ENCODE measurements around the gene PHLDA1.
A peak's percentile ranks its signal among the peaks of the same experiment; 100 is the strongest.

Gene PHLDA1

GRCh38 chr12:76040461-76040860 is 8.9 kb upstream of the PHLDA1 start:
- no peak for DNase-seq
- H3K79me2 ChIP-seq (ENCODE audit: control insufficient read depth, insufficient read depth, low read length, poor library complexity), result no peaks in the 10 kb centered on the region
- no peak overlapping the region for H3K23ac ChIP-seq (ENCODE audit: low read length)
- peaks cover 0 to 2% of the 10 kb centered on the region in 2 experiments for H3K4me1 ChIP-seq (ENCODE audit: control insufficient read depth in 1 of 2, insufficient read depth in 2 of 2, low read length in 2 of 2)
- H3K4ac ChIP-seq (ENCODE audit: low read depth, low read length), result no peak overlapping the region
- peaks cover 3 to 6% of the 10 kb centered on the region in 2 experiments for H3K36me3 ChIP-seq (ENCODE audit: control insufficient read depth in 1 of 2, insufficient read depth in 2 of 2, low read length in 2 of 2)
- no peak overlapping the region for H2BK120ac ChIP-seq (ENCODE audit: insufficient read depth, low read length, poor library complexity)
- H2BK5ac ChIP-seq (ENCODE audit: low read depth, low read length, poor library complexity), result no peak overlapping the region
- H4K12ac ChIP-seq (ENCODE audit: low read depth, low read length), result no peak overlapping the region
- H3K9me3 ChIP-seq (ENCODE audit: insufficient read depth, low read depth, low read length), result no peaks in the 10 kb centered on the region
- H3K9ac ChIP-seq (ENCODE audit: low read length), result no peak overlapping the region
- no peak overlapping the region for H2AK5ac ChIP-seq (ENCODE audit: low read length)
- no CpG with 5 or more reads among the region's 4 CpGs for WGBS (ENCODE audit: extremely low coverage, insufficient coverage, insufficient read length)
- no peak overlapping the region for H3K4me2 ChIP-seq (ENCODE audit: low read length)
- no peaks in the 10 kb centered on the region for H3K27me3 ChIP-seq (ENCODE audit: insufficient read depth, low read length)
- no peak overlapping the region for H2AFZ ChIP-seq (ENCODE audit: insufficient read depth, low read length, poor library complexity)
- H3K79me1 ChIP-seq (ENCODE audit: low read length), result no peaks in the 10 kb centered on the region
- no peak overlapping the region for H3K14ac ChIP-seq (ENCODE audit: low read length)
- no peak overlapping the region for H3K4me3 ChIP-seq (ENCODE audit: low read depth, low read length)
- no peak overlapping the region for H4K8ac ChIP-seq (ENCODE audit: low read depth, low read length)
- H3K27ac ChIP-seq (ENCODE audit: low read depth, low read length), result no peak overlapping the region
- H2BK12ac ChIP-seq (ENCODE audit: low read length), result no peak overlapping the region
- H3K18ac ChIP-seq (ENCODE audit: low read length), result no peak overlapping the region
- no peak overlapping the region for H4K91ac ChIP-seq (ENCODE audit: low read depth, low read length)

GRCh38 chr12:76038176-76038575 is 6.6 kb upstream of the PHLDA1 start:
- Histone ChIP-seq H3K27ac (ENCODE audit: low read depth, low read length) (no peak overlapping the region), H2AFZ (ENCODE audit: insufficient read depth, low read length, poor library complexity) (no peak overlapping the region)
- no CpG with 5 or more reads among the region's 2 CpGs for WGBS (ENCODE audit: extremely low coverage, insufficient coverage, insufficient read length)

GRCh38 chr12:76037130-76038103 is 5.8 kb upstream of the PHLDA1 start:
- Histone ChIP-seq H3K27ac (ENCODE audit: low read depth, low read length) (no peak overlapping the region), H4K8ac (ENCODE audit: low read depth, low read length) (no peak overlapping the region), H3K79me2 (ENCODE audit: control insufficient read depth, insufficient read depth, low read length, poor library complexity) (no peaks in the 10 kb centered on the region), H3K4ac (ENCODE audit: low read depth, low read length) (no peak overlapping the region), H4K12ac (ENCODE audit: low read depth, low read length) (no peak overlapping the region), H3K9me3 (ENCODE audit: insufficient read depth, low read depth, low read length) (no peaks in the 10 kb centered on the region), H2BK12ac (ENCODE audit: low read length) (no peak overlapping the region), H4K91ac (ENCODE audit: low read depth, low read length) (no peak overlapping the region), H2AFZ (ENCODE audit: insufficient read depth, low read length, poor library complexity) (no peak overlapping the region), H3K18ac (ENCODE audit: low read length) (no peak overlapping the region), H3K4me3 (ENCODE audit: low read depth, low read length) (no peak overlapping the region), H2BK120ac (ENCODE audit: insufficient read depth, low read length, poor library complexity) (no peak overlapping the region), H3K23ac (ENCODE audit: low read length) (no peak overlapping the region), H3K4me2 (ENCODE audit: low read length) (no peak overlapping the region), H3K36me3 (ENCODE audit: control insufficient read depth in 1 of 2, insufficient read depth in 2 of 2, low read length in 2 of 2) (no peaks in the 10 kb centered on the region), H2AK5ac (ENCODE audit: low read length) (no peak overlapping the region), H3K14ac (ENCODE audit: low read length) (no peak overlapping the region), H2BK5ac (ENCODE audit: low read depth, low read length, poor library complexity) (peak overlapping the region; percentile 21), H3K4me1 (ENCODE audit: control insufficient read depth in 1 of 2, insufficient read depth in 2 of 2, low read length in 2 of 2) (peaks cover 3 to 4% of the 10 kb centered on the region in 2 experiments), H3K9ac (ENCODE audit: low read length) (no peak overlapping the region), H3K79me1 (ENCODE audit: low read length) (no peaks in the 10 kb centered on the region), H3K27me3 (ENCODE audit: insufficient read depth, low read length) (no peaks in the 10 kb centered on the region)
- peak; percentile 37 to 84 for DNase-seq
- no CpG with 5 or more reads among the region's 13 CpGs for WGBS (ENCODE audit: extremely low coverage, insufficient coverage, insufficient read length)

More at GRCh38 chr12:76038176-76038575, 6.6 kb upstream of the PHLDA1 start:
- Histone ChIP-seq H4K12ac (ENCODE audit: low read depth, low read length) (no peak overlapping the region), H3K4me3 (ENCODE audit: low read depth, low read length) (no peak overlapping the region), H3K23ac (ENCODE audit: low read length) (peak overlapping the region; percentile 84), H3K9ac (ENCODE audit: low read length) (no peak overlapping the region), H3K18ac (ENCODE audit: low read length) (no peak overlapping the region), H3K4me2 (ENCODE audit: low read length) (no peak overlapping the region), H4K8ac (ENCODE audit: low read depth, low read length) (no peak overlapping the region), H2BK12ac (ENCODE audit: low read length) (no peak overlapping the region), H2BK5ac (ENCODE audit: low read depth, low read length, poor library complexity) (peak overlapping the region; percentile 21), H3K79me1 (ENCODE audit: low read length) (no peaks in the 10 kb centered on the region), H3K4ac (ENCODE audit: low read depth, low read length) (no peak overlapping the region), H3K9me3 (ENCODE audit: insufficient read depth, low read depth, low read length) (no peaks in the 10 kb centered on the region), H3K79me2 (ENCODE audit: control insufficient read depth, insufficient read depth, low read length, poor library complexity) (no peaks in the 10 kb centered on the region), H3K14ac (ENCODE audit: low read length) (no peak overlapping the region), H3K4me1 (ENCODE audit: control insufficient read depth in 1 of 2, insufficient read depth in 2 of 2, low read length in 2 of 2) (peaks cover 0 to 2% of the 10 kb centered on the region in 2 experiments), H3K36me3 (ENCODE audit: control insufficient read depth in 1 of 2, insufficient read depth in 2 of 2, low read length in 2 of 2) (peaks cover 0 to 1% of the 10 kb centered on the region in 2 experiments), H2AK5ac (ENCODE audit: low read length) (no peak overlapping the region), H2BK120ac (ENCODE audit: insufficient read depth, low read length, poor library complexity) (no peak overlapping the region), H3K27me3 (ENCODE audit: insufficient read depth, low read length) (no peaks in the 10 kb centered on the region), H4K91ac (ENCODE audit: low read depth, low read length) (no peak overlapping the region)
- peak in 1 of 2 donors; percentile 50 for DNase-seq

GRCh38 chr12:76035045-76035444 is 3.5 kb upstream of the PHLDA1 start:
- Histone ChIP-seq H3K79me1 (ENCODE audit: low read length) (peaks cover 13% of the 10 kb centered on the region), H3K14ac (ENCODE audit: low read length) (no peak overlapping the region), H3K9ac (ENCODE audit: low read length) (no peak overlapping the region), H2BK120ac (ENCODE audit: insufficient read depth, low read length, poor library complexity) (no peak overlapping the region), H3K36me3 (ENCODE audit: control insufficient read depth in 1 of 2, insufficient read depth in 2 of 2, low read length in 2 of 2) (no peaks in the 10 kb centered on the region), H3K27ac (ENCODE audit: low read depth, low read length) (no peak overlapping the region), H2BK5ac (ENCODE audit: low read depth, low read length, poor library complexity) (no peak overlapping the region), H2BK12ac (ENCODE audit: low read length) (no peak overlapping the region), H3K27me3 (ENCODE audit: insufficient read depth, low read length) (no peaks in the 10 kb centered on the region), H3K4me1 (ENCODE audit: control insufficient read depth in 1 of 2, insufficient read depth in 2 of 2, low read length in 2 of 2) (peaks cover 4% of the 10 kb centered on the region in 2 experiments), H3K23ac (ENCODE audit: low read length) (no peak overlapping the region), H4K8ac (ENCODE audit: low read depth, low read length) (no peak overlapping the region), H3K4ac (ENCODE audit: low read depth, low read length) (no peak overlapping the region), H2AFZ (ENCODE audit: insufficient read depth, low read length, poor library complexity) (no peak overlapping the region), H4K91ac (ENCODE audit: low read depth, low read length) (no peak overlapping the region), H4K12ac (ENCODE audit: low read depth, low read length) (no peak overlapping the region), H3K9me3 (ENCODE audit: insufficient read depth, low read depth, low read length) (no peaks in the 10 kb centered on the region), H3K4me2 (ENCODE audit: low read length) (no peak overlapping the region), H3K79me2 (ENCODE audit: control insufficient read depth, insufficient read depth, low read length, poor library complexity) (peaks cover 11% of the 10 kb centered on the region), H3K18ac (ENCODE audit: low read length) (no peak overlapping the region), H3K4me3 (ENCODE audit: low read depth, low read length) (no peak overlapping the region), H2AK5ac (ENCODE audit: low read length) (no peak overlapping the region)
- WGBS (ENCODE audit: extremely low coverage, insufficient coverage, insufficient read length), result no CpG with 5 or more reads among the region's 3 CpGs
- no peak for DNase-seq
